Endothelial cell of umbilical vein (primary cell): ENCODE results near the gene SH3GLB2. TPM values are rescaled to one million over a fixed set of nuclear protein-coding genes. Genes with fewer than 3 reads are reported as not detected.

Source experiments
- BruUV-seq: library from RNA; stranded (reverse); fragments of 400-500 nt; replicated peaks from 2 replicates; lab custom pipeline; 2021; lab: Mats Ljungman, UMichigan
- CTCF ChIA-PET: fragments of 300-600, 350-600 bp; sonication (Branson Sonifier 250); formaldehyde crosslinking; loops from one replicate; lab custom pipeline; 2021; ENCODE audit warnings: antibody characterized with exemption, inconsistent platforms; lab: Charles Lee
- POLR2A ChIA-PET: fragments of 300-600, 350-600 bp; sonication (Branson Sonifier 250); formaldehyde crosslinking; loops from one replicate; lab custom pipeline; 2021; ENCODE audit warnings: antibody characterized with exemption, inconsistent platforms; lab: Charles Lee
- DNase-seq: peaks from one replicate; pipeline ENCODE4 v3.0.0-alpha.2; 2011; ENCODE audit warnings: low read depth, low spot score
- FAIRE-seq: peaks from 2 replicates; lab custom pipeline; 2011; peaks lifted over from hg19 to GRCh38; lab: Jason Lieb, UNC
- H2AFZ ChIP-seq: 2 replicates; pipeline ENCODE4 v1.6.0; 2012; ENCODE audit warnings: low read depth, low read length, control low read depth, inconsistent platforms
- H3K27ac ChIP-seq: 2 replicates; pipeline ENCODE4 v1.5.1; 2011; ENCODE audit warnings: low read depth, mild to moderate bottlenecking, control low read depth, low read length, moderate library complexity; ENCODE audit not compliant: insufficient read depth
- H3K27me3 ChIP-seq, 2 experiments: 2 replicates each; pipeline versions ENCODE4 v1.6.0 to v1.6.1; 2011; ENCODE audit warnings: low read length in 2 of 2, mixed read lengths in 1 of 2; ENCODE audit not compliant: control insufficient read depth in 2 of 2, insufficient read depth in 2 of 2
- H3K36me3 ChIP-seq, 2 experiments: 2 replicates in 1 of 2; 3 replicates in 1 of 2; pipeline ENCODE4 v1.5.1; 2011; ENCODE audit warnings: low read length in 2 of 2, mild to moderate bottlenecking in 1 of 2, moderate library complexity in 1 of 2; ENCODE audit not compliant: control insufficient read depth in 2 of 2, insufficient read depth in 2 of 2; ENCODE audit errors: extremely low read depth in 1 of 2
- H3K4me1 ChIP-seq: 3 replicates; pipeline ENCODE4 v1.5.1; 2011; ENCODE audit warnings: mild to moderate bottlenecking, low read length; ENCODE audit not compliant: control insufficient read depth, insufficient read depth; ENCODE audit errors: extremely low read depth
- H3K4me2 ChIP-seq: 2 replicates; pipeline ENCODE4 v1.6.1; 2011; ENCODE audit warnings: low read length, control low read depth, mixed read lengths; ENCODE audit not compliant: insufficient read depth
- H3K4me3 ChIP-seq, 3 experiments: fragments of 200-600 bp in 1 of 3; sonication (generic), shearing (Covaris generic) in 1 of 3; replicated peaks in 1 of 3; 2 replicates each; pipeline ENCODE4 v1.5.1; 2011 to 2016; ENCODE audit warnings: control low read depth in 3 of 3, low read length in 3 of 3, mild to moderate bottlenecking in 2 of 3, inconsistent platforms in 1 of 3, low read depth in 1 of 3, moderate library complexity in 1 of 3; ENCODE audit not compliant: insufficient read depth in 1 of 3
- H3K79me2 ChIP-seq: 2 replicates; pipeline ENCODE4 v1.6.0; 2012; ENCODE audit warnings: low read length, inconsistent platforms; ENCODE audit not compliant: control insufficient read depth, insufficient read depth
- H3K9ac ChIP-seq: replicated peaks from 2 replicates; pipeline ENCODE3; 2011; ENCODE audit warnings: low read length, control low read depth; ENCODE audit not compliant: insufficient read depth; ENCODE audit errors: extremely low read depth
- H3K9me1 ChIP-seq: replicated peaks from 3 replicates; pipeline ENCODE4 v1.6.0; 2011; ENCODE audit warnings: mild to moderate bottlenecking, low read length; ENCODE audit not compliant: control insufficient read depth, insufficient read depth; ENCODE audit errors: extremely low read depth
- H3K9me3 ChIP-seq: replicated peaks from 2 replicates; pipeline ENCODE4 v1.5.1; 2012; ENCODE audit warnings: low read length, inconsistent platforms; ENCODE audit not compliant: control insufficient read depth, insufficient read depth
- H4K20me1 ChIP-seq: replicated peaks from 2 replicates; pipeline ENCODE3; 2011; ENCODE audit warnings: mild to moderate bottlenecking, low read length; ENCODE audit not compliant: control insufficient read depth, insufficient read depth; ENCODE audit errors: extremely low read depth
- EZH2 ChIP-seq: IDR thresholded peaks from 2 replicates; pipeline ENCODE4 v1.6.1; 2012; ENCODE audit warnings: borderline replicate concordance, low read depth, mild to moderate bottlenecking, moderate library complexity, low read length, inconsistent platforms; ENCODE audit not compliant: severe bottlenecking
- JUN ChIP-seq: IDR thresholded peaks from 2 replicates; pipeline ENCODE4 v1.6.1; 2011; ENCODE audit warnings: borderline replicate concordance, low read depth; ENCODE audit not compliant: insufficient read length, insufficient read depth
- MAX ChIP-seq: IDR thresholded peaks from 2 replicates; pipeline ENCODE4 v1.6.1; 2011; ENCODE audit not compliant: insufficient read depth, insufficient read length
- MYC ChIP-seq: IDR thresholded peaks from one replicate; pipeline ENCODE4 v1.6.1; 2011; ENCODE audit warnings: mild to moderate bottlenecking, low read depth, low read length
- dilution Hi-C: fragments of 300-500 bp; cut with MboI; formaldehyde crosslinking; loops from one replicate; pipeline ENCODE4 v1.15.0; 2019; ENCODE audit warnings: low sequenced_read_pairs; ENCODE audit not compliant: extremely low pct_ligation_motif_present
- intact Hi-C: fragments of 100-400 bp; cut with micrococcal nuclease; formaldehyde crosslinking; loops from one replicate; pipeline ENCODE4 v1.10.0; 2022
- polyA plus RNA-seq, 4 experiments: library from polyadenylated mRNA; depleted of rRNA in 3 of 4; stranded (reverse) in 3 of 4; unstranded in 1 of 4; fragments of >200 nt; gene quantifications; 2 replicates each; pipeline versions ENCODE4 v1.2.1 to v1.2.3, GENCODE V29; 2011 to 2012; ENCODE audit warnings: missing spikeins in 1 of 4
- total RNA-seq: library from RNA; stranded (reverse); gene quantifications from 2 replicates; pipeline ENCODE4 v1.2.3, GENCODE V29; 2021

Gene SH3GLB2
- total and polyA plus RNA-seq, 2 donors (not counting 3 experiments of a cell fraction or from before 2014, with no cell fraction given) = 58.8 to 77.5 TPM

- H3K4me3 ChIP-seq = no peak overlapping the region
- H3K9ac ChIP-seq = no peak overlapping the region
- no peak overlapping the region for H2AFZ ChIP-seq
- H3K36me3 ChIP-seq = peaks cover 0 to 24% of the 10 kb centered on the region in 2 experiments
- H3K4me1 ChIP-seq = no peaks in the 10 kb centered on the region
- no peaks in the 10 kb centered on the region for H3K27me3 ChIP-seq
- no peaks in the 10 kb centered on the region for H3K9me3 ChIP-seq
- POLR2A ChIA-PET = no interaction called here
- H3K79me2 ChIP-seq = no peaks in the 10 kb centered on the region
- BruUV-seq = no TSS peak
- intact Hi-C loops (no loop called here), dilution Hi-C loops (no loop called here)
- H3K4me2 ChIP-seq = no peak overlapping the region
- H4K20me1 ChIP-seq = no peaks in the 10 kb centered on the region
- no peak for DNase-seq
- H3K27ac ChIP-seq = no peak overlapping the region
- H3K9me1 ChIP-seq = no peaks in the 10 kb centered on the region
- TF ChIP-seq MYC (no peak), MAX (no peak), EZH2 (no peak)
- FAIRE-seq = no peak
- CTCF ChIA-PET = no interaction called here
Observed at GRCh38 chr9:129012343-129012742, 15.8 kb downstream of the SH3GLB2 start.

GRCh38 chr9:129011761-129012181 lies 16.4 kb downstream of the SH3GLB2 start:
- no peak for TF ChIP-seq JUN
- intact Hi-C loops = no loop called here
- Histone ChIP-seq H3K79me2 (no peaks in the 10 kb centered on the region), H3K4me3 (no peak overlapping the region), H2AFZ (no peak overlapping the region), H3K9ac (no peak overlapping the region), H3K27me3 (no peaks in the 10 kb centered on the region), H3K4me2 (no peak overlapping the region), H3K9me3 (no peaks in the 10 kb centered on the region), H3K4me1 (no peaks in the 10 kb centered on the region), H3K9me1 (no peaks in the 10 kb centered on the region), H4K20me1 (no peaks in the 10 kb centered on the region), H3K27ac (no peak overlapping the region), H3K36me3 (peaks cover 0 to 24% of the 10 kb centered on the region in 2 experiments)
- no TSS peak for BruUV-seq
- dilution Hi-C loops = no loop called here
- ChIA-PET CTCF (no interaction called here), POLR2A (no interaction called here)
- no peak for FAIRE-seq
- no peak for DNase-seq
